Lower leg skin (tissue), 4 donors: ENCODE results near the gene CFAP97D1. TPM values are rescaled to one million over a fixed set of nuclear protein-coding genes. Genes with fewer than 3 reads are reported as not detected.

Source experiments
- DNase-seq, 2 donors: peaks; one replicate each; pipeline ENCODE4 v3.0.0-alpha.2; 2019; ENCODE audit warnings: low spot score in 2 of 2
- H3K4me3 ChIP-seq: fragments of 200-600 bp; sonication (generic); 2 replicates; pipeline ENCODE4 v1.5.1; 2017; ENCODE audit warnings: mild to moderate bottlenecking, low read depth; ENCODE audit not compliant: poor library complexity, severe bottlenecking
- POLR2A ChIP-seq, 2 donors: fragments of 450-650 bp; IDR thresholded peaks; one replicate each; pipeline ENCODE4 v1.6.1; 2016 to 2017; ENCODE audit warnings: antibody characterized with exemption in 2 of 2, mild to moderate bottlenecking in 1 of 2, moderate library complexity in 1 of 2
- WGBS, 2 donors: methylation state at CpG; one replicate each; pipeline ENCODE4 v1.1.5; 2018; 5-methylcytosine and 5-hydroxymethylcytosine counted together
- intact Hi-C: fragments of 100-400 bp; cut with DNase I; formaldehyde crosslinking; loops from one replicate; pipeline ENCODE4 v1.15.0; 2023; ENCODE audit warnings: low total_unique reads
- total RNA-seq, 4 donors: library from RNA; depleted of rRNA; stranded (reverse); fragments of >200 nt; gene quantifications; one replicate each; pipeline ENCODE4 v1.1.0, GENCODE V29; 2016
- TF ChIP-seq, protein P1 (sequence below), 3 donors: fragments of 450-650 bp; IDR thresholded peaks; one replicate each; pipeline ENCODE4 v1.5.1; 2016; ENCODE audit warnings: antibody characterized with exemption in 3 of 3, mild to moderate bottlenecking in 3 of 3, moderate library complexity in 2 of 3

CFAP97D1 gene
- under 1 TPM in 1 of 4 donors, not detected in 3; 0.30 TPM for total RNA-seq

DNA sequence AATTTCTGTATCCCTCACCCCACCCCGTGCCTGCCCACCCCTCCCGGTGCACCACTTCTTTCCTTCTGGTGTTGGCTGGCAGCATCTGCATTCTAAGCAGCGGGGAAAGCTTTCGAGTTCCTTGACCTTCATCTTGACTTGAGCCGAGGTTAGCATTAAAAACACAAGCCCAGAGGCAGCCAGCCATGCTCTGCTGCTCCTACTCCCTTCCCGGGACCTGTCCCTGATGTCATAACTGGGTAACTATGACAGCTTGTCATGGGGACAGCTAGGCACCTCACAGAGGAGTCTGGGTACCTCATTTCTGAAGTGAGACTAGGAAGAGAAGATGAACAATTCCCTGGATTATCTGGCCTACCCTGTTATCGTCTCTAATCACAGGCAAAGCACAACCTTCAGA, at the start of gene CFAP97D1:
TSS of gene CFAP97D1 (plus strand) at position 301 of the 400 bp plus-strand sequence. CDS start at position 329, 28 bp downstream.
- H3K4me3 ChIP-seq: no peak within 1 kb of the TSS
- intact Hi-C loops: loop anchor here (10.0 kb wide), 1 partner anchor 65 kb away; the partner anchor contains the start of gene CD300LG
- TF ChIP-seq, protein P1, sequence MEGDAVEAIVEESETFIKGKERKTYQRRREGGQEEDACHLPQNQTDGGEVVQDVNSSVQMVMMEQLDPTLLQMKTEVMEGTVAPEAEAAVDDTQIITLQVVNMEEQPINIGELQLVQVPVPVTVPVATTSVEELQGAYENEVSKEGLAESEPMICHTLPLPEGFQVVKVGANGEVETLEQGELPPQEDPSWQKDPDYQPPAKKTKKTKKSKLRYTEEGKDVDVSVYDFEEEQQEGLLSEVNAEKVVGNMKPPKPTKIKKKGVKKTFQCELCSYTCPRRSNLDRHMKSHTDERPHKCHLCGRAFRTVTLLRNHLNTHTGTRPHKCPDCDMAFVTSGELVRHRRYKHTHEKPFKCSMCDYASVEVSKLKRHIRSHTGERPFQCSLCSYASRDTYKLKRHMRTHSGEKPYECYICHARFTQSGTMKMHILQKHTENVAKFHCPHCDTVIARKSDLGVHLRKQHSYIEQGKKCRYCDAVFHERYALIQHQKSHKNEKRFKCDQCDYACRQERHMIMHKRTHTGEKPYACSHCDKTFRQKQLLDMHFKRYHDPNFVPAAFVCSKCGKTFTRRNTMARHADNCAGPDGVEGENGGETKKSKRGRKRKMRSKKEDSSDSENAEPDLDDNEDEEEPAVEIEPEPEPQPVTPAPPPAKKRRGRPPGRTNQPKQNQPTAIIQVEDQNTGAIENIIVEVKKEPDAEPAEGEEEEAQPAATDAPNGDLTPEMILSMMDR (IDR thresholded peaks at IDR 0.05): no peak
- no peak for TF ChIP-seq POLR2A (IDR thresholded peaks at IDR 0.05)
- no peak for DNase-seq
- WGBS, 2 donors: 66 to 74% methylated on average over 7 of the region's 7 CpGs

DNA sequence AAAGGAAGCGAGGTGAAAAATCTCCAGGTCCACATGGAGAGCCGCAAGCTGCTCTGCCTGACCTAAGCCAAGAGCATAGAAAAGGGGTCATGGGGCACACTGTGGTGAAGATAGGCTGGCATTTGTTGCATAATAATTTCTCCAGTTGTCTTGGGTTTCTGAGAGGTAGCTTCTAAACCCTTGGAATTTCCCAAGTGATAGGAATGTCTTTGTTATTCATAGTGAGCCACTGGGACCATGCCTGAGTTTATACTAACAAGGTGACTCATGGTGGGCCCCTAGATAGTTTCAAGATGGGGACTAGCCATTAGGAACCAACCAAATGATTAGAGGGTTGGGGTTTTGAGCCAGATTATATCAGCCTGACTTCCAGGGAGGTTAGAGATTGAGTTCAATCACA, 47.3 kb upstream of the CFAP97D1 start:
- intact Hi-C loops: no loop called here
- 93 to 96% methylated on average over 2 of the region's 2 CpGs for WGBS, 2 donors
- H3K4me3 ChIP-seq: no peak overlapping the region
- TF ChIP-seq, protein P1 (IDR thresholded peaks at IDR 0.05): no peak
- no peak for TF ChIP-seq POLR2A (IDR thresholded peaks at IDR 0.05)
- no peak for DNase-seq

- no peak overlapping the region for H3K4me3 ChIP-seq
- no peak for DNase-seq
- intact Hi-C loops: no loop called here
- 67 to 71% methylated on average over 1 of the region's 1 CpG for WGBS, 2 donors
- TF ChIP-seq POLR2A (IDR thresholded peaks at IDR 0.05): no peak
- TF ChIP-seq, protein P1 (IDR thresholded peaks at IDR 0.05): no peak
These were observed 46.3 kb upstream of the CFAP97D1 start for GRCh38 chr17:43733956-43734355.

DNA sequence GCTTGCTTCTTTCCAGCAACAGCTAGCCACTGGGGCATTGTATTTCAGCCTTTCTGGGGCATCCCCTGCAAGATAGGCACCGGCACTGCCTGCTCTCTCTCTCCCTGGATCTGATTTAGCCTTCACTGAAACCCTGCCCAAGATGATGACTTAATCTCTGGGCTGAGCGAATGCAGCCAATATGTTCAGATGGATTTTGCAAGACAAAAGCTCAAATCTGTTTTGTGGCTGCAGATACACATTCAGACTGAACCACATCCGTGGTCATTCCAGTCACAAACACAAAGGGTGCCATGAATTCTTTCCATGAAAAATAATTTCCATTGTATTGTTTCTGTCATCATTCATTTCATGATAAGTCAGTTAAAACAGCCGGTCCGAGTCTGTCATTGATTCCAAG, 45.9 kb upstream of the CFAP97D1 start:
- no peak for TF ChIP-seq POLR2A (IDR thresholded peaks at IDR 0.05)
- TF ChIP-seq, protein P1 (IDR thresholded peaks at IDR 0.05): no peak
- intact Hi-C loops: no loop called here

GRCh38 chr17:43736389-43736788, 43.8 kb upstream of the CFAP97D1 start:
- intact Hi-C loops: no loop called here
- DNase-seq: no peak
- no peak for TF ChIP-seq POLR2A (IDR thresholded peaks at IDR 0.05)
- H3K4me3 ChIP-seq: no peak overlapping the region
- 67 to 82% methylated on average over 2 of the region's 2 CpGs for WGBS, 2 donors

More for the DNA sequence above, 45.9 kb upstream of the CFAP97D1 start:
- H3K4me3 ChIP-seq: no peak overlapping the region
- DNase-seq: no peak
- WGBS, 2 donors: 37 to 47% methylated on average over 5 of the region's 5 CpGs

GRCh38 chr17:43737722-43738121, 42.5 kb upstream of the CFAP97D1 start:
- no peak overlapping the region for H3K4me3 ChIP-seq
- WGBS, 2 donors: 77 to 89% methylated on average over 2 of the region's 2 CpGs
- intact Hi-C loops: no loop called here
- no peak for DNase-seq
- TF ChIP-seq, protein P1 (IDR thresholded peaks at IDR 0.05): no peak
- TF ChIP-seq POLR2A (IDR thresholded peaks at IDR 0.05): no peak
